DMS114 treated with DMSO at 0.1 percent for 48 hours (cell line): ENCODE results near the gene REPS1.
"Not testable (repeated sequence)": the region's sequence is repeated elsewhere in the genome, so short reads cannot be mapped to it uniquely, and the experiment has no call there.

Experiments used
- DNase-seq: peaks from one replicate; lab custom pipeline; 2025; ENCODE audit not compliant: unreplicated experiment; lab: John Stamatoyannopoulos, UW

REPS1 gene, protein sequence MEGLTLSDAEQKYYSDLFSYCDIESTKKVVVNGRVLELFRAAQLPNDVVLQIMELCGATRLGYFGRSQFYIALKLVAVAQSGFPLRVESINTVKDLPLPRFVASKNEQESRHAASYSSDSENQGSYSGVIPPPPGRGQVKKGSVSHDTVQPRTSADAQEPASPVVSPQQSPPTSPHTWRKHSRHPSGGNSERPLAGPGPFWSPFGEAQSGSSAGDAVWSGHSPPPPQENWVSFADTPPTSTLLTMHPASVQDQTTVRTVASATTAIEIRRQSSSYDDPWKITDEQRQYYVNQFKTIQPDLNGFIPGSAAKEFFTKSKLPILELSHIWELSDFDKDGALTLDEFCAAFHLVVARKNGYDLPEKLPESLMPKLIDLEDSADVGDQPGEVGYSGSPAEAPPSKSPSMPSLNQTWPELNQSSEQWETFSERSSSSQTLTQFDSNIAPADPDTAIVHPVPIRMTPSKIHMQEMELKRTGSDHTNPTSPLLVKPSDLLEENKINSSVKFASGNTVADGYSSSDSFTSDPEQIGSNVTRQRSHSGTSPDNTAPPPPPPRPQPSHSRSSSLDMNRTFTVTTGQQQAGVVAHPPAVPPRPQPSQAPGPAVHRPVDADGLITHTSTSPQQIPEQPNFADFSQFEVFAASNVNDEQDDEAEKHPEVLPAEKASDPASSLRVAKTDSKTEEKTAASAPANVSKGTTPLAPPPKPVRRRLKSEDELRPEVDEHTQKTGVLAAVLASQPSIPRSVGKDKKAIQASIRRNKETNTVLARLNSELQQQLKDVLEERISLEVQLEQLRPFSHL

GRCh38 chr6:138987643-138988468, at the start of gene REPS1:
REPS1 (minus strand) TSS chr6:138988253; CDS start chr6:138987682, 571 bp downstream.
- DNase-seq: peak; percentile 69

- DNase-seq: no peak
Observed at GRCh38 chr6:139037490-139037889, 49.4 kb upstream of the REPS1 start.

DNA sequence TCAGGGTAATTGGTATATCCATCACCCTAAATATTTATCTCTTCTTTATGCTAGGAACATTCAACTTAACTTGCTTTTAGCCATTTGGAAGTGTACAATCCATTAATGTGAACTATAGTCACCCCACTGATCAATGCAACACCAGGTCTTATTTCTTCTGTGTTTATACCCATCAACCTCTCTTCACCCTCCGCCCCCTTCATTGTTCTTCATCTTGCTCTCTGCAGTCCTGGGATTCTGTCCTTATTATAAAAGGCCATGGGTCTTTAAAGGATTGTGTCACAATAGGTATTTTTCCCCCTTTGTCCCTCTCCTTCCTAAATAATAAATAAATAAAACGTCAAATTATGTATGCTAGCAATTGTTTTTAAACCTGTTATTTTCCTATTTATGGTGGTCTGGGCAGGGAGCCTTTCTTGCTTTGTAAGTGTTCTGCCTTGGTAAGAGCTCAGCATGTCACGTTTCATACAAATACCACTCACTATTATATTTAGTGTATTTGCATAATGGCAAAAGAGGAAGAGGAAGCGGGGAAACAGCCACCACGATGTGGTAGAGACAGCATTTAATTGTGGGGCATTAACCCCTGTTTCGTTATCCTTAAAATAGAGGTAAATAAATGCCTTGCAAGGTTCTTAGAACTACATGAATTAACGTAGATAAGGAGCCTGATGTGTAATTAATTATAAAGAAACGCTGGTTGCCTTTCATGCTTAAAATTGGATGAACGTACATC, 42.3 kb upstream of the REPS1 start:
- DNase-seq: no peak

DNA sequence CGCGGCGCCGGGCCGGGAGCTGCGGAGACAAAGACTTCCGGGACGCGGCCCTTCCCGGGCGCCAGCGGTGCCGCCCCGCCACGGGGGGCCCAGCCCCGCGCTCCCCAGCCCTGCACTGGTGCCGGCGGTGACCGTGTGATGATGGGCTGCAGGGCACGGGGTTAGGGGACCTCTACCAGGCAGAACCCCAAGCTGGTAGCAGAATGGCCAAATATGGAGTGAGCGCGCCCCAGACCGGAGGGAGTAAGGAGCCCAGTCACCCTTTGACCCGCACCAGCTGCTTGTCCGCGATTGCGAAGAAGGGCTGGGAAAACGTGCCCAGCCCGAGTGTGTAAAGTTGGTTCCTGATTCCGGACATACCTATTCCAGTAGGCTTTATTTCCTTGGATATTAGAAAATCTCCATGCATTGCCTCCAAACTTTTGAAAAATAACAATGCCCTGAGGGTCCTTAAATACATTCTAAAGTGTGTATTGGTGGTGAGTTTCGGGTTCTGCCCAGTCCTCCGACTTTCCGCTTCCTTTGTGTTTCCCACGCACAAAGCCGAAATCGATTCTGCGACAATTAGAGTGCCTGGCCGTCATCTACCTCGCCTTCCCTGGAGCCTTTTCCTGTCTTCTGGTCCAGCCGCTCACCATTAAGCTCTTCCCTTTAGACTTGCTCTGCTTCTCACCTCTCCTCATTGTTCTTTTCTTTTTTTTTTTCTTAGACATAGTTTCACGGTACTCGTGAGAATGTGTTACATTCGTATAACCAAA, 41.6 kb upstream of the REPS1 start:
- no peak for DNase-seq

DNA sequence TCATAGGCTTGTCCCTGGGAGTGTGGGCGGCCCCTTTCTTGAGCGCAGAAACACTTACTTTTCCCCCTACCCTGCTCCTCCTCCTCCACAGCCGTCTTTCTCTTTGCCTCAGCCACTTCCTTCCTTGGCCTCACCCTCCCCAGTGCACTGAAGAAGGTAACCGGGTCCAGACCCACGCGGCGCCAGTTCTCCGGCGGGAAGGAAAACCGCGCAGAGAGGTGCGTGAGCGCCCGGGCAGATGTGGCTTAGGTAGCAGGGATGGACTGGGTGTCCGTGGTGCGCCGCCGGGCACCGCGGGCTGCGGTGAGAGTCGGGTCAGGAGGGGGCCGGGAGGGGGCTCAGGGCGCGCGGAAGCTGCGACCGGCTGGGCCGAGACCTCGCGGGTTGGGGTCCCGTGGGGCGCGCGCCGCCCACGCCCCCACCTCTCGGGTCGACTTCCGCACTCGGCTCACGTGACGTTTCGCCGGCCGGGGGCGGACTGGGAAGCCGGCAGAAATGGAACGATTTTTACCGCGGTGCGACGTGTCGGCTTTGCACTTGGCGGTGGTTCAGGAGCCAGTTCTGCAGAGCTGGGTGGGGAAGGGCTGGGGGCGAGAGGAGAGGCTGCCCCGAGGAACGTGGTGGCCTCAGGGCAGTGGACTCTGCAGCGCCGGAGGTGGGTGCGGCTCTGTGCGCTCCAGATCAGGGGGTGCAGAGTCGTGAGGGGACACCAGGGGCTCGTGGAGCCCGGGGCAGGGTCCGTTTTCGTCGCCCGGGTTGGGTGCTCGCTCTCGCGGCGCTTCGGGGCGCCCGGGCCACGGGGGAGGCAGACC, 40.8 kb upstream of the REPS1 start, which contains the start of gene ABRACL:
Gene ABRACL, plus strand, starts transcription at position 88 of the 812 bp plus-strand sequence. CDS start 5,416 bp downstream, outside the sequence.
- peak; percentile 19 for DNase-seq

DNA sequence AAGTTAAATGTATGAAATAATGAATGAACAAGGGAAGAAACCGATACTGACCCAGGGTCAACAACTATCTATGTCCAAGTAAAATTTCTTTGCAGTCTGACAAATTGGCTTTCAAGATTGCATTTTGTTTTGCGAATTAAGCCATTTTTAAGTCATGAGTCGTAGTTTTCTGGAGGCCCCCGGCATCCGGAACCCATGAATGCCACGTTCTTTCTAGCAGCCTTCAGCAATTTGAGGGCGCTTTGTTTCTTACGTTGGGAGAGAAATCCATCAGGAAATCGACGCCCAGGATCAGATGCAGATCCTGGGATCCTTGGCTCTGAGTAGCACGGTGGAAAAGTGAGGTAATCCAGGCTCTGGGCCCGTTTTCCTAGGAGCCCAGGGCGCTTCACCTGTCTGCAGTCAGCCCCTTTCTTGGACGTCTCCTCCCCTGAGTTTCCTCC, 40.2 kb upstream of the REPS1 start:
- DNase-seq: no peak

GRCh38 chr6:139027620-139028182, 39.6 kb upstream of the REPS1 start:
- DNase-seq: no peak

- not testable (repeated sequence) for DNase-seq
Observed at GRCh38 chr6:139025416-139025815, 37.4 kb upstream of the REPS1 start.

DNA sequence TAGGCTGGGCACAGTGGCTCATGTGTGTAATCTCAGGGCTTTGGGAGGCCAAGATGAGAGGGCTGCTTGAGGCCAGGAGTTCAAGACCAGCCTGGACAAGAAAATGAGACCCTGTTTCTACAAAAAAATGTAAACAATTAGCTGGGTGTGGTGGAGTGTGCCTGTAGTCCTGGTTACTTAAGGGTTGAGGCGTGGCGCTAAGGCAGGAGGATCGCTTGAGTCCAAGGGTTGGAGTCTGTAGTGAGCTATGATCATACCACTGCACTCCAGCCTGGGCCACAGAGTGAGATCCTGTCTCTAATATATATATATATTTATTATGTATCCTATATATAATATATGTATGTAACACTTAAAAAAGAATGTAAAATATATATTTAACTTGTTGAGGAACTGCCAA, 32.6 kb upstream of the REPS1 start:
- DNase-seq: no peak

GRCh38 chr6:139019722-139020121, 31.7 kb upstream of the REPS1 start:
- DNase-seq: no peak

- DNase-seq: no peak
Observed at GRCh38 chr6:139017227-139017626, 29.2 kb upstream of the REPS1 start.

DNA sequence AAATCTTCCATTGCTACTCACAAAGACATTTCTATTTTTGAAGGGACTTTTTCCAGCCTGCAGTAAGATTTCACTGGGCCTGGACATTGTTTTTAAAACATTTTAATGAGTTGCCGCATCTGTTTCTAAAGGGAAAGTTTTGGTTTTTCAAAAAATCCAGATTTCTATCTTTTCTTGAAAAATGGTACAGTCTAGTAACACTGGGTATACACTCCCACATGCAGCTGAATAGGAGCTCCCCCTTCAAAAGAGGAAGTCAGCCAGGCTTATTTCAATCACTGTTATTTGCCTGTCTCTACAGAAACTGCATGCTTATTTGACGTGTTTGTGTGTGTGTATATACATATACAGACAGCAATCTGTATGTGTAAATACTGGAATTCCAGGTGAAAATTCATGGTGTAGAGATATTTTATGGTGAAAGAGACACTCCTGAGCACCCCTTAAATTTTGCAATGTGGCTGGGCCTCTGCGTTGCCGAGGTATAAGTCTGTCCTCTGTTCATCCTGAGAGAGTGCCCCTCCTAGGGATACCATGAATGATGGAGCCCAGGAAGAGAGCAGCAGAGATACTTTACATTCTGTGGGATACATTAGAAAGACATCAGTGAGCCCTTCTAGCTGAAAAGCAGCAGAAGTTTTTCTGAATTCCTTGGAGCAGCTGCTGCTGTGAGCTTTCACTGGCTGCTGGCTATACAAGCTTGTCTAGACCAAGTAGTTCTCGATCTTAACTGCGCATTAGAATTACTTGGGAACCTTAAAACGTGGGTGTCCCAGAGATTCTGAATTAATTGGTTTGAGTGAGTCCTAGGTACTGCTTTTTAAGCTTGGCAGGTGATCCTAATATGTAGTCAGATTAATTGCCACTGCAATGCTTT, 28.5 kb upstream of the REPS1 start:
- no peak for DNase-seq

- DNase-seq: no peak
Observed at GRCh38 chr6:139014945-139015344, 26.9 kb upstream of the REPS1 start.

- no peak for DNase-seq
Observed at GRCh38 chr6:139013185-139013800, 25.2 kb upstream of the REPS1 start.

DNA sequence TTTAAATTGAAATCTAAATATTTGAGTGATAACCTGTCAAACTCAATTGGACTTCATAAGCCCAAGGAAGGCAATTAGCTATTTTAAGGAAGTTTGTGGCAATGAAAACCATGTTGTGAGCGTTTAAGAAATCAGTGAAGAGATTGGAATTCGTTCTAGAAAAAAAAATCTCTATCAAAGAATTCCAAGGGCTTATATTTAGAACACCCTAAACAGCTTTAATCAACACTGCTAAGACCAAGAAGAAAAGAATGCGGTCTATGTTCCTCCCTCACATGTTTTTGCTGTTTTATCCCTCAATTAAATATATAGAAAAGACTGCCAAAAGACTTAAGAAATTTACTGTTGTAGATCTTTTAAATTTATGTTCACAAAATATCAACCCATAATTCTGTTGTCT, 23.9 kb upstream of the REPS1 start:
- DNase-seq: no peak

DNA sequence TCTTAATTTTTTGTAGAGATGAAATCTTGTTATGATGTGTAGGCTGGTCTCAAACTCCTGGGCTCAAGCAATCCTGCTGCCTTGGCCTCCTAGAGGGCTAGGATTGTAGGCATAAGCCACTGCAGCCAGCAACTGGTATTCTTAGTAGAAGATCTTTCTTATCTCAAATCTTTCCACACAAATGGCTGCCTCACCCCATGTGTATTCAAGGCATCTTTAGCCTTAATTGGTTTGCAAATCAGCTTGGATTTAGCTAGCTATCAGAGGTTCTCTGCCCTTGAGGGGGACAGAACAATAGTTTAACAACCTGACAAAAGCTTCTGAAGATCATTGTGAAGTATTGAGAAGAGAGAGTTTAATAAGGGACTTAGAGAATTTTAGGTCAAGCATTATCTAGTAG, 22.6 kb upstream of the REPS1 start:
- no peak for DNase-seq

DNA sequence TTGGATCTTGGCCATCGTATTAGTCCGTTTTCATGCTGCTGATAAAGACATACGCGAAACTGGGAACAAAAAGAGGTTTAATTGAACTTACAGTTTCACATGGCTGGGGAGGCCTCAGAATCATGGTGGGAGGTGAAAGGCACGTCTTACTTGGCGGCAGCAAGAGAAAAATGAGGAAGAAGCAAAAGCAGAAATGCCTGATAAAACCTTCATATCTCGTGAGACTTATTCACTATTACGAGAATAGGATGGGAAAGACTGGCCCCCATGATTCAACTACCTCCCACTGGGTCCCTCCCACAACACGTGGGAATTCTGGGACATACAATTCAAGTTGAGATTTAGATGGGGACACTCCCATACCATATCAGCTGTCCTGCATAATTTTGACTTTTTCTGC, 20.1 kb upstream of the REPS1 start:
- no peak for DNase-seq
